ENCODE data around the gene CCDC141. TPM values are rescaled to one million over a fixed set of nuclear protein-coding genes. Genes with fewer than 3 reads are reported as not detected.

Gene CCDC141
- total and polyA plus RNA-seq, 11 donors: 10.6 to 258 (median 137) TPM

GRCh38 chr2:178807227-178808008 is 242.5 kb downstream of the CCDC141 start, which contains the start of gene TTN:
TSS of gene TTN (minus strand) at chr2:178807423. CDS start at chr2:178804642, 2,781 bp downstream.
- intact Hi-C loops (cut with DNase I): loop anchor here in 5 of 10 donors (2.0 to 10.0 kb wide), 3 partner anchors 55 to 57 kb away; no protein-coding TSS in a partner anchor
- peak within 1 kb of the TSS; percentile 80 to 98 (median 94) for H3K27ac ChIP-seq
- H3K9me3 ChIP-seq: no peaks in the 10 kb centered on the region
- TF ChIP-seq CTCF (IDR thresholded peaks at IDR 0.05): no peak
- peak; percentile 50 to 93 for TF ChIP-seq POLR2A (IDR thresholded peaks at IDR 0.05)
- H3K36me3 ChIP-seq: peaks cover 0 to 22% (median 14%) of the 10 kb centered on the region in 9 donors
- H3K4me1 ChIP-seq: peaks cover 0 to 11% (median 0%) of the 10 kb centered on the region in 12 donors
- 42 to 59% (median 50%) methylated on average over 10 of the region's 10 CpGs for WGBS, 4 donors
- H3K27me3 ChIP-seq: no peaks in the 10 kb centered on the region
- DNase-seq: peak; percentile 69 to 90 (median 78)
- H3K4me3 ChIP-seq: peak within 1 kb of the TSS; percentile 25 to 66 (median 55)
- ATAC-seq: peak; percentile 89 to 93 (median 90)

DNA sequence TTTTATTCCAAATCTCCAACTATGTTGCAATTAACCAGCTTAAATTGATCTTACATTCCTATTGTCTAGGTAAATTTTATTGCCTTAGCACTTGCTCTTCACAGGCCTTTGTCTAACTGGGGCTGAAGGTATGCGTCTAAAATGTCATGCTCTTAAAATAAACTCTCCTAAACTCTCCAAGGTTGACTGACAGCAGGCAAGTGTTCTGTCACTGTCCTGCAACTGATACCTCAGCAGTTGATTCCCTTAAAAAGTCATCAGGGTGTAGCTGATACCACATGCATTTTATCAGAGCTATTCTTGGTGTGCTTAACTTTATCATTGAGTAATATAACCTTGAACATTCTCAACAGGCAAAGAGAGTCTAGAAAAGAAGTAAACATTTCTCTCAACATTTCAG is 243.4 kb downstream of the CCDC141 start:
- Histone ChIP-seq H3K27ac (peak overlapping the region; percentile 80 to 98 (median 94)), H3K4me1 (peaks cover 0 to 11% (median 0%) of the 10 kb centered on the region in 12 donors), H3K9me3 (no peaks in the 10 kb centered on the region), H3K4me3 (peak overlapping the region; percentile 25 to 66 (median 55)), H3K27me3 (no peaks in the 10 kb centered on the region), H3K36me3 (peaks cover 0 to 31% (median 23%) of the 10 kb centered on the region in 9 donors)
- TF ChIP-seq CTCF (IDR thresholded peaks at IDR 0.05) (no peak), POLR2A (IDR thresholded peaks at IDR 0.05) (peak; percentile 47 to 70)
- intact Hi-C loops (cut with DNase I): loop anchor here in 5 of 10 donors (2.0 to 10.0 kb wide), 3 partner anchors 56 to 58 kb away; no protein-coding TSS in a partner anchor
- peak; percentile 79 to 84 (median 82) for ATAC-seq
- WGBS, 4 donors: 53 to 70% (median 62%) methylated on average over 1 of the region's 1 CpG
- peak in 3 of 5 donors; percentile 38 to 52 (median 50) for DNase-seq

DNA sequence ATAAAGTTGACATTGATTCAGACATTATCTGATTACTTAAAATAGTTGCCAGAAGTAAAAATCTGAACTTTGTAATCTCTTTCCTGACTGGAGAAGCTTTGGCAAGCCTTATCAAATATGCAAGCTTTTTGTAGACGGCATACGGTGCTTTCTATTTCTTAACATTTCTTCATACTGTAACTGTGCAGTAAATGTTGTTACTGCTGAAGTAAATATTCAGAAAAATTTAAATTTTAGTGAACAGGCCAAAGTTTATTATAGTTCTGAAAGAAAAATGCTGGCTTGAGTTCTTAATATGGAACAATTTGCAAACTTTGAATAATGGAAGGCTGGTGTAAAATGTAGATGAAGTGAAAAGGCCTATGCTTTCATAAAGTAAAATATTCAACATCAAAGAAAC is 244.5 kb downstream of the CCDC141 start:
- intact Hi-C loops (cut with DNase I): loop anchor here in 4 of 10 donors (5.0 to 10.0 kb wide), 2 partner anchors 57 to 59 kb away; no protein-coding TSS in a partner anchor
- peak overlapping the region; percentile 54 to 97 (median 91) for H3K27ac ChIP-seq
- 20 to 43% (median 25%) methylated on average over 2 of the region's 2 CpGs for WGBS, 4 donors

More for the DNA sequence above, 244.5 kb downstream of the CCDC141 start:
- ATAC-seq: no peak
- H3K27me3 ChIP-seq: no peaks in the 10 kb centered on the region
- no peak for TF ChIP-seq POLR2A (IDR thresholded peaks at IDR 0.05)
- no peak for TF ChIP-seq CTCF (IDR thresholded peaks at IDR 0.05)
- DNase-seq: no peak
- H3K9me3 ChIP-seq: no peaks in the 10 kb centered on the region
- H3K4me3 ChIP-seq: peak overlapping the region; percentile 25 to 66 (median 55)
- H3K4me1 ChIP-seq: peaks cover 0 to 5% (median 0%) of the 10 kb centered on the region in 12 donors
- peaks cover 0 to 41% (median 26%) of the 10 kb centered on the region in 9 donors for H3K36me3 ChIP-seq
